Measurements from ENCODE around the gene TTC28. TPM values are rescaled to one million over a fixed set of nuclear protein-coding genes. Genes with fewer than 3 reads are reported as not detected.

Gene TTC28
- polyA plus RNA-seq, 4 donors, result 0.45 to 24.0 (median 3.7) TPM

- DNase-seq (no peak), FAIRE-seq (no peak)
- Histone ChIP-seq H3K27me3 (ENCODE audit: control insufficient read depth in 3 of 3, insufficient read depth in 3 of 3, low read length in 3 of 3) (no peaks in the 10 kb centered on the region), H3K27ac (ENCODE audit: low read depth in 1 of 3, low read length in 2 of 3) (no peak overlapping the region), H3K4me3 (ENCODE audit: low read depth in 1 of 3, low read length in 3 of 3) (no peak overlapping the region), H3K9me3 (ENCODE audit: control insufficient read depth in 2 of 2, insufficient read depth in 1 of 2, low read depth in 1 of 2, low read length in 1 of 2) (no peaks in the 10 kb centered on the region), H3K36me3 (ENCODE audit: control insufficient read depth in 3 of 3, insufficient read depth in 2 of 3, low read depth in 1 of 3, low read length in 3 of 3) (peaks cover 0 to 6% (median 0%) of the 10 kb centered on the region in 3 donors), H3K4me1 (ENCODE audit: control insufficient read depth in 3 of 3, insufficient read depth in 2 of 3, low read depth in 1 of 3, low read length in 2 of 3) (no peaks in the 10 kb centered on the region)
- 83 to 90% (median 86%) methylated on average over 6 of the region's 6 CpGs for WGBS, 3 donors
Measured at GRCh38 chr22:28053896-28054818, 625.5 kb downstream of the TTC28 start.

GRCh38 chr22:28052825-28053269 lies 626.8 kb downstream of the TTC28 start:
- no peaks in the 10 kb centered on the region for H3K4me1 ChIP-seq (ENCODE audit: control insufficient read depth in 3 of 3, insufficient read depth in 2 of 3, low read depth in 1 of 3, low read length in 2 of 3)
- no peaks in the 10 kb centered on the region for H3K9me3 ChIP-seq (ENCODE audit: control insufficient read depth in 2 of 2, insufficient read depth in 1 of 2, low read depth in 1 of 2, low read length in 1 of 2)
- FAIRE-seq (no peak), DNase-seq (no peak)
- H3K27me3 ChIP-seq (ENCODE audit: control insufficient read depth in 3 of 3, insufficient read depth in 3 of 3, low read length in 3 of 3), result no peaks in the 10 kb centered on the region
- H3K36me3 ChIP-seq (ENCODE audit: control insufficient read depth in 3 of 3, insufficient read depth in 2 of 3, low read depth in 1 of 3, low read length in 3 of 3), result peaks cover 0 to 11% (median 0%) of the 10 kb centered on the region in 3 donors
- 85 to 87% (median 86%) methylated on average over 9 of the region's 9 CpGs for WGBS, 3 donors
- no peak overlapping the region for H3K4me3 ChIP-seq (ENCODE audit: low read depth in 1 of 3, low read length in 3 of 3)
- H3K27ac ChIP-seq (ENCODE audit: low read depth in 1 of 3, low read length in 2 of 3), result no peak overlapping the region

- 46 to 57% (median 52%) methylated on average over 5 of the region's 5 CpGs for WGBS, 3 donors
- DNase-seq (peak; percentile 54 to 74), FAIRE-seq (no peak)
- H3K27ac ChIP-seq (ENCODE audit: low read depth in 1 of 3, low read length in 2 of 3), result no peak overlapping the region
- no peak overlapping the region for H3K4me3 ChIP-seq (ENCODE audit: low read depth in 1 of 3, low read length in 3 of 3)
- no peaks in the 10 kb centered on the region for H3K9me3 ChIP-seq (ENCODE audit: control insufficient read depth in 2 of 2, insufficient read depth in 1 of 2, low read depth in 1 of 2, low read length in 1 of 2)
- no peaks in the 10 kb centered on the region for H3K4me1 ChIP-seq (ENCODE audit: control insufficient read depth in 3 of 3, insufficient read depth in 2 of 3, low read depth in 1 of 3, low read length in 2 of 3)
- H3K36me3 ChIP-seq (ENCODE audit: control insufficient read depth in 3 of 3, insufficient read depth in 2 of 3, low read depth in 1 of 3, low read length in 3 of 3), result peaks cover 0 to 18% (median 0%) of the 10 kb centered on the region in 3 donors
- H3K27me3 ChIP-seq (ENCODE audit: control insufficient read depth in 3 of 3, insufficient read depth in 3 of 3, low read length in 3 of 3), result no peaks in the 10 kb centered on the region
Measured at GRCh38 chr22:28051787-28052356, 627.8 kb downstream of the TTC28 start.

- no peaks in the 10 kb centered on the region for H3K4me1 ChIP-seq (ENCODE audit: control insufficient read depth in 3 of 3, insufficient read depth in 2 of 3, low read depth in 1 of 3, low read length in 2 of 3)
- no peak overlapping the region for H3K27ac ChIP-seq (ENCODE audit: low read depth in 1 of 3, low read length in 2 of 3)
- peaks cover 0 to 18% (median 0%) of the 10 kb centered on the region in 3 donors for H3K36me3 ChIP-seq (ENCODE audit: control insufficient read depth in 3 of 3, insufficient read depth in 2 of 3, low read depth in 1 of 3, low read length in 3 of 3)
- 68 to 77% (median 72%) methylated on average over 7 of the region's 7 CpGs for WGBS, 3 donors
- no peak overlapping the region for H3K4me3 ChIP-seq (ENCODE audit: low read depth in 1 of 3, low read length in 3 of 3)
- H3K9me3 ChIP-seq (ENCODE audit: control insufficient read depth in 2 of 2, insufficient read depth in 1 of 2, low read depth in 1 of 2, low read length in 1 of 2), result no peaks in the 10 kb centered on the region
- no peaks in the 10 kb centered on the region for H3K27me3 ChIP-seq (ENCODE audit: control insufficient read depth in 3 of 3, insufficient read depth in 3 of 3, low read length in 3 of 3)
- FAIRE-seq (no peak), DNase-seq (no peak)
Measured at GRCh38 chr22:28051091-28051786, 628.4 kb downstream of the TTC28 start.

GRCh38 chr22:28048529-28048928 lies 631.1 kb downstream of the TTC28 start:
- Histone ChIP-seq H3K9me3 (ENCODE audit: control insufficient read depth in 2 of 2, insufficient read depth in 1 of 2, low read depth in 1 of 2, low read length in 1 of 2) (no peaks in the 10 kb centered on the region), H3K4me1 (ENCODE audit: control insufficient read depth in 3 of 3, insufficient read depth in 2 of 3, low read depth in 1 of 3, low read length in 2 of 3) (no peaks in the 10 kb centered on the region), H3K27me3 (ENCODE audit: control insufficient read depth in 3 of 3, insufficient read depth in 3 of 3, low read length in 3 of 3) (no peaks in the 10 kb centered on the region), H3K36me3 (ENCODE audit: control insufficient read depth in 3 of 3, insufficient read depth in 2 of 3, low read depth in 1 of 3, low read length in 3 of 3) (peaks cover 0 to 15% (median 0%) of the 10 kb centered on the region in 3 donors), H3K4me3 (ENCODE audit: low read depth in 1 of 3, low read length in 3 of 3) (no peak overlapping the region), H3K27ac (ENCODE audit: low read depth in 1 of 3, low read length in 2 of 3) (no peak overlapping the region)
- no peak for FAIRE-seq
- DNase-seq, result no peak
- WGBS, 3 donors, result 34 to 68% (median 50%) methylated on average over 2 of the region's 2 CpGs

GRCh38 chr22:28047740-28048139 lies 631.9 kb downstream of the TTC28 start:
- Histone ChIP-seq H3K9me3 (ENCODE audit: control insufficient read depth in 2 of 2, insufficient read depth in 1 of 2, low read depth in 1 of 2, low read length in 1 of 2) (no peaks in the 10 kb centered on the region), H3K4me1 (ENCODE audit: control insufficient read depth in 3 of 3, insufficient read depth in 2 of 3, low read depth in 1 of 3, low read length in 2 of 3) (no peaks in the 10 kb centered on the region), H3K4me3 (ENCODE audit: low read depth in 1 of 3, low read length in 3 of 3) (no peak overlapping the region), H3K27ac (ENCODE audit: low read depth in 1 of 3, low read length in 2 of 3) (no peak overlapping the region), H3K36me3 (ENCODE audit: control insufficient read depth in 3 of 3, insufficient read depth in 2 of 3, low read depth in 1 of 3, low read length in 3 of 3) (peaks cover 0 to 15% (median 0%) of the 10 kb centered on the region in 3 donors), H3K27me3 (ENCODE audit: control insufficient read depth in 3 of 3, insufficient read depth in 3 of 3, low read length in 3 of 3) (no peaks in the 10 kb centered on the region)
- FAIRE-seq (no peak), DNase-seq (no peak)
- WGBS, 3 donors, result 80 to 100% (median 83%) methylated on average over 1 of the region's 1 CpG

- Histone ChIP-seq H3K27me3 (ENCODE audit: control insufficient read depth in 3 of 3, insufficient read depth in 3 of 3, low read length in 3 of 3) (no peaks in the 10 kb centered on the region), H3K4me3 (ENCODE audit: low read depth in 1 of 3, low read length in 3 of 3) (no peak overlapping the region), H3K36me3 (ENCODE audit: control insufficient read depth in 3 of 3, insufficient read depth in 2 of 3, low read depth in 1 of 3, low read length in 3 of 3) (peaks cover 0 to 15% (median 0%) of the 10 kb centered on the region in 3 donors), H3K27ac (ENCODE audit: low read depth in 1 of 3, low read length in 2 of 3) (no peak overlapping the region), H3K9me3 (ENCODE audit: control insufficient read depth in 2 of 2, insufficient read depth in 1 of 2, low read depth in 1 of 2, low read length in 1 of 2) (no peaks in the 10 kb centered on the region), H3K4me1 (ENCODE audit: control insufficient read depth in 3 of 3, insufficient read depth in 2 of 3, low read depth in 1 of 3, low read length in 2 of 3) (no peaks in the 10 kb centered on the region)
- no peak for FAIRE-seq
- no peak for DNase-seq
Measured at GRCh38 chr22:28046100-28046499, 633.5 kb downstream of the TTC28 start.

- H3K27ac ChIP-seq (ENCODE audit: low read depth in 1 of 3, low read length in 2 of 3), result no peak overlapping the region
- FAIRE-seq, result no peak
- no peak for DNase-seq
- no peaks in the 10 kb centered on the region for H3K9me3 ChIP-seq (ENCODE audit: control insufficient read depth in 2 of 2, insufficient read depth in 1 of 2, low read depth in 1 of 2, low read length in 1 of 2)
- WGBS, 3 donors, result 82 to 91% (median 89%) methylated on average over 7 of the region's 7 CpGs
- no peak overlapping the region for H3K4me3 ChIP-seq (ENCODE audit: low read depth in 1 of 3, low read length in 3 of 3)
- no peaks in the 10 kb centered on the region for H3K27me3 ChIP-seq (ENCODE audit: control insufficient read depth in 3 of 3, insufficient read depth in 3 of 3, low read length in 3 of 3)
- peaks cover 0 to 15% (median 0%) of the 10 kb centered on the region in 3 donors for H3K36me3 ChIP-seq (ENCODE audit: control insufficient read depth in 3 of 3, insufficient read depth in 2 of 3, low read depth in 1 of 3, low read length in 3 of 3)
- no peaks in the 10 kb centered on the region for H3K4me1 ChIP-seq (ENCODE audit: control insufficient read depth in 3 of 3, insufficient read depth in 2 of 3, low read depth in 1 of 3, low read length in 2 of 3)
Measured at GRCh38 chr22:28044546-28045173, 635.0 kb downstream of the TTC28 start.

Measured in small intestine (tissue), 7 donors.